CD4-positive, alpha-beta T cell treated with Interleukin-10 for 1 hour (primary cell): Measurements from ENCODE around the gene MEF2D.
A peak's percentile ranks its signal among the peaks of the same experiment; 100 is the strongest.

Experiments
- DNase-seq: peaks from one replicate; pipeline ENCODE4 v3.0.0-alpha.2; 2020

Gene MEF2D

DNA sequence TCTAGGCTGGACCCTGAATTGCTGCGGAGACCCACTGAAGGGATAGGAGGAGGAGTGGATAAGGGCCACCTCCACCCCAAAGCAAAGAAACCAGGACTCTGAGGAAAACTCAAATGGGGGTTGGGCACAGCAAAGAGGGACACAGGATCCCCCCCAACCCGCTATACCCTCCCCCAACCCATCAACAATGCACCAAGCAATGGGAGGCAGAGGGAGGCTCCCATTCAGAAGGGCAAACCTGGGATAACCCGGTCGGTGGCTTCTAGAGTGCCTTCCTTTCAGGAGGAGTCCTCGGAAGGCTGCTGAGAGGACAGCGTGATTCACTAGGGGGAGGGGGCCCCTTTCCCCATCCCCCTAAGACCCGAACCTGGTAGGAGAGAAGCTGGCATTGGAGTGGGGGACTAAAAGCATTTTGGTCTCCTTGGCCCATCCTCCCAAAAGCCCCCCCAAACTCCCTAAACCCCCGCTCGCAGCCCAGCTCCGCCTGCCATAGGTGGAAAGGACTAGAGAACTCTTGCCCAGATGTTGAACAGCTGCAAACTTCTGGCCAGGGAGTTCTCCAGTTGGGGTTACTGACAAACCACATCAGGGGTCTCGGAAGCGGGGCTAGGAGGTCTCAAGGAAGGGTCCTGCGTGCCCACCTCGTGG lies 1.3 kb downstream of the MEF2D start:
- no peak for DNase-seq

DNA sequence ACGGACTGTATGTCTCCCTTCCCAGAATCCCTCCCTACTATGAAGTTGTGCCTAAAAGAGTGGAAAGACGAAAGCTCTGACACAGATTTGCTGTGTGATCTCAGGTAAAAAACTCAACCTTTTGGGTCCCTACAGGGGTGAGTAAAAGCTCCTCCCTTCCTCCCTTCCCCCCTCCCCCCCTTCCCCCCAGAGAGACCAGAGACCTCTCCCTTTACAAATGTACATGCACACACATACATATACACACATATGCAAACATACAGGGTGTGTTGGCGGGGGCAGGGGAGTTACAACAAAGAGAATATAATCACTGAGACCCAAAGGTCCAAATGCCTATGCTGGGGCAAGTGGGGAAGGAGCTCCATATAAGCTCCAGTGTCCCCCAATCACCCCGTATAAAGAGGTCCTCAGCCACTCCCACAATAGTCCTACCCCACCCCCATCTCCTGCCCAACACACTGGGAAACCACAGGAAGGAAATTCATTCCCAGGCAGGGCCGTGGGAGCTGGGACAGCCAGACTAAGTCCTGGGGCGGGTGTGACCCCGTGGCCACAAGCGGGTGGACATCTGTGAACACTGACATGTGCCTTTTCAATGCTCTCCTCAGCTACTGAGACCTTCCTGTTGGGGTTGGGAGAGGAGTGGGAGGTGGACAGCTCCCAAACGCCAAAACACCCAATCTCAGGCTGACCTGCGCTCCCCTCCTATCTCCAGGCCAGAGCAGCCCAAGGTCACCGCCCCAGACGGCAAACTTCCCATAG lies 2.0 kb downstream of the MEF2D start:
- no peak for DNase-seq

DNA sequence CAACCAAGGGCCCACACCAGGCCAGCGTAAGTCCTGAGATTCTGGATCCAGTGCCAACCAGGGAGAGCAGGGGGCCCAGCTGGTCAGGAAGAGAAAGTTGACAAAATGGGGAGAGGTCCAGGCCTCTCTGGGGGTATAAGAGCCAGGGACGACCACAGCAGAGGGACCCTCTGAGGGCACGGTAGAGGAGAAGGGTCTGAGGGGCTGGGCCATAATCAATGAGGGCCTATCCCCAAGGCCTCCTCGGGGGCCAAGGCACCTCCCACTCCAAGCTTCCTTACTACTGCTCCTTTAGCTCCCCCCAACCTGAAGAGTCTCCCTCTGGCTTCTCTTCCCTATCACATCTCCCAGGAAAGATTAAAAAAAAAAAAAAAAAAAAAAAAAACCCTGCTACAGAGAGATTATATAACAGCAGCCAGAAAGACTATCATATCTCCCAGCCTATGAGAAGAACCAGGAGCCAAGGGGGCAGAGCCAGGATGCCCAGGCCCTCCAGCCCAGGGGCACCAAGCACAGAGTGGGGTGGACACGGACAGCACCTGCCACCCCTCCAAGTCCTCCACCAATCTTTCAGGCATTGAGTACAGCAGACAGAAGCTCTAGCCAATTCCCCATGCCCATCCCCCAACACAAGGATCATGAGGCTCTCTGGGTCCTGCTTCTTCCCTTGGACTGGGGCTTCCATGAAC lies 2.7 kb downstream of the MEF2D start:
- DNase-seq: no peak

DNA sequence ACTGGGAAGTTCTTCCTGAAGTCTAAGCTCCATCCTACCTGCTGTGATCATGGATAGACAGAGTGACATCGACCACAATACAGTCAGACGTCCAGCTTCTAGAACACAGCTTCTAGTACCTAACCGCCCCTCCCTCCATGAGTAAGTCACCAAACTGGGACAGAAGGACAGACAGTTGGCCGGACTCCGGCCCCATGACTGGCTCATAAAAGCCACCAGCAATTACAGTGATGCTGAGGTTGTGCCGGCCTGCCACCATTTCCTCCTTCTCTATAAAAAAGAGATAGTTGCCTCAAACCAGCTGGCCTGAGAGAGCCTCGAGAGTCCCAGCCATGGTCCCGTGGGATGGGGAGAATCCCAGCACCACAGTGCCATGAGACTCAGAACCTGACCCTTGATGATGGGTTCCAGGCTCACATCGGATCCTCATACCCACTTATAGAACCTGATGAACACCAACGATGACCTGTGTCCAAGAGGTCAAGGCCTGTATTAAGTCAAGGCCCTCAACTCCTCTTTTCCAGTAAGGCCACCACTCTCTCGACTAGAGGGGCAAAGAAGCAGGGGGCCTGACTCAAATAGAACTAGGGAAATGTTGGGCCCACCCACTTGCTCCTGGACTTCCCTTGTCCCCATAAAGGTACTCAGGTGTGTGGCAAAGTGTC lies 3.4 kb downstream of the MEF2D start:
- DNase-seq: no peak

DNA sequence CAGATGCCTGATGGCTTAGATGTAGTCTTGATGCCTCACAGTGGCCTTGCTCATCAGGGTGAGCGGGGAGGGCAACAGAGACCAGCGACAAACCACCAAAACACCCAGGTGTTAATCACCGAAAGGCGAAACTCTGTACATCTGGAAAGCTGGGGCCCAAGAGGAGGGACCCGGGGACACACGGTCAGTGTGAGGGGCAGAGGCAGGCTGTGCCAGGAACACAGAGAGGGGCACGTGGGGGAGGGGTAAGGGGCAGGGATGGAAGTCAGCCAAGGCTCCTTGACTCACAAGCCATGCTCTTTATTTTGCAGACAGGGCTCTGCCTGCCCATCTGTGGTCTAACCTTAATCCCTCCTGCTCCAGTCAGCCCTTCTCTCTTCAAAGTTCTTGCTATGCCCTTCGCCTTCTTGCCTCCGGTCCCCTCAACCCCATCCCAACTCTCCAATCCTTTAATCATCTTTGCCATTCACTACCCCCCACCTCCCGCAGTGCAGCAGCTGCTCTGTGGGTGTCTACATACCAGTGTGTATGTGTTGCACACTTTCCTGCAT lies 4.3 kb downstream of the MEF2D start:
- DNase-seq: no peak

DNA sequence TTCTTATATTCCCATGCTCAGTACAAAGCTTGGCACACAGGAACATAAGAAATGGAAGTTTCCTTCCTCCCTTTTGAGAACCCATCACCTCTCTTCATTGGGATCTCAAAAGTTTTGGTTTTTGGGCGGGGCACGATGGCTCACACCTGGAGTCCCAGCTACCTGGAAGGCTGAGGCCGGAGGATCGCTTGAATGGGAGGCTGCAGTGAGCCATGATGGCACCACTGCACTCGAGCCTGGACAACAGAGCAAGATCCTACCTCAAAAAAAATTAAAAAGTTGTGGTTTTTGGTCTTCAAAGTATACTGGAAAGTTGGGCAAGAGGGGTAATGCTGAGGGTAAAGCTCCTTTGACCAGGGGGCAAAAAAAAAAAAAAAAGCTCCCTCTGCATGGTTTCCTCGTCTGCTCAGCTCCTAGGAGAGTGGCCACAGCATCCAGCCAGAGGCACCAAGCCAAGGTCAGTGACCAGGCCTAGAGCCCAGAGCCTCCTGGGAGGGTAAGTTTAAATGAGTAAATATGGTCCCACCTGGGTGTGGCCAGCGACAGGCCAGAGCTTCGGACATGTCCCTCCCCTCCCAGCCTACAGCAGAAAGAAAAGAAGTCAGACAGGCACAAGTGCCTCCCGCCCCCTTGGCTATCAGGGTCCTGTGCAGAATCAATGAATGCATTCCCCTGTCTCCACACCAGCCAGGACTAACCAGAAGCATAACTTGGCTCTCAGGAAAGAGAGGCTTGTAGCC lies 5.0 kb downstream of the MEF2D start:
- no peak for DNase-seq

DNA sequence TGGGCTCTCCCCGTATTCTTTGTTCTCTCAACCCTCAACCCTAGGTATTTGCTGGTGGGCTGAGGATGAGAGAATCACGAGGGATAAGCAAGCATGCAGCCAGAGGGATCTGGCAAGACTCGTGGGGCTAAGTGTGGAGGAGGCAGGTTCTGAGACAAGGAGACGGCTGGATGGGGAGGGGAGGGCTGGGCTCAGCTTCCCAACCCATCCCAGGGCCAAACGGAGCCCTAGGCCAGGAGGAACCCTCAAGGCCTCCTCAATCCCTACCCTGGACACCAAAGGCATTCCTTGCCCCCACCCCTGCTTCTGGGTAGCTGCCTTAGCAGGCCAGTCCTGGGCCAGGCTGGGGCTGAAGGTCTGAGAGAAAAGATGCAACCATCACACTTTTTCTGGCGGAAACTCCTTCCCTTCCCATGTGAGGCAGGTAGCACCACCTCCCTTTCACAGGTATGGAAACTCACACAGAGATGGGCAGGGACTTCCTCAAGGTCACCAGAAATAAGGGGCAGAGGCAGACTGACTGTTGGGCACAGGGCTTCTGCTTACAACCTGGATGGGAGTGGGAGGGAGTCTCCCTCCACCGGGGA lies 6.2 kb downstream of the MEF2D start:
- no peak for DNase-seq

DNA sequence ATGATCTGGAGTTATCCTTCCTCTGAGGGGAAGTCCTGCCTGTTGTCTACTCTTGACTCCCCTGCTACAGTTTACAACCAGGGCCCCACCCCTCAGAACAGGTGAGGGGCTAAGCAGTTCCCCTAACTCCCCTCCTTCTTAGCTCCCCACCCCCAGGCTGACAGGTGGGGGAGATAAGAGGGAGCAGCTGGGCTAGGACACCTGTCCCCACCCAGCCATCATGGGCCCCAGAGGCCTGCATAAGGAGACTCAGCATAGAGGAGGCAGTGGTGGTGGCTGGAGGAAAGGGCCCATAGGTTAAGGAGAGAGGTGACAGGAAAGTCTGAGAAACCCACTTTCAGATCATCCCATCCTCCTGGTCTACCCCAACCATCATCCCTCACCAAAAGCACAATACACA lies 6.8 kb downstream of the MEF2D start:
- no peak for DNase-seq

DNA sequence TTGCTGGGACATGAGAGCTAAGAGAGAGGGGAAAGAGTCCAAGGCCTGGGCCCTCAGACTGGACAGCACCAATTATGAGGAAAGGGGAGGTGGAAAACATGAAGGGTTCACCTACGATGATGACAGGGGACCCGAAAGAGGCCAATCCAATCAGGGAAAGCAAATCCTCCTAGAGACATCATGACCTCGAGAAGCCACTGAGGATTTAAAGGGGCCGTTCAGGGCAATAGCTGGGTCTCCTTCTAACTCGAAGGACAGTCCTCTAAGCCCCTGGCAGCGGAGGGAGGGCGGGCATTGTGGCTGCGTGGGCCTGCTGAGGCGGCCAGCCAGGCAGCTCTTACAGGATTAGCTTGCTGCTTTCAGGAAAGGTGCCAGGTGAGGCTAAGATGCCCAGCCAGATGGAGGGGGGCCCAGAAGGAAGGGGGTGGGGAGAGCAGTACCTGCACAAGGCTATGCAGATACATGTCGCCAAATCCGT lies 7.4 kb downstream of the MEF2D start:
- DNase-seq: no peak

DNA sequence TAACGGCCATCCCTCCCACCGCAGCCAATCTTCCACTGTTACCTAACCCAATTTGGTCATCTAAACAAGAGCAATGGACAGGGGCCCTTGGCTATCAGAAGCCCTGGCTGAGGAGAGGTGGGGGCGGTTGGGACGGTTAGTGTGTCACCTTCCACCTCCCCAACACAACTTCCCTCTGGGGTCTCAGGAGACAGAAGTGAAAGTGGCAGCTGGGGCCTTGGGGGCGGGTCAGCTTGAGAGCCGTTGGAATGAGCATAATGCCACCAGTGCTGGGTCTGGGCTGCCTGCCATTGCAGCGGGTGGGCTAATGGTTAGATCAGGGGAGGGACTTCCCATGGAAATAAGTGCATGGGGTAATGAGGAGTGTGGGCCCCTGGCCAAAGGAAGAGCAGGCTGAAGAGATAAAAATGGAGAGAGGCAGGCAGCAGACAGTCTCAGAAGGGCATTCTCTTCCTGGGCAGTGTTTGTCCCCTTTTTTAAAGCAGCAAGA lies 7.9 kb downstream of the MEF2D start:
- DNase-seq: no peak

DNA sequence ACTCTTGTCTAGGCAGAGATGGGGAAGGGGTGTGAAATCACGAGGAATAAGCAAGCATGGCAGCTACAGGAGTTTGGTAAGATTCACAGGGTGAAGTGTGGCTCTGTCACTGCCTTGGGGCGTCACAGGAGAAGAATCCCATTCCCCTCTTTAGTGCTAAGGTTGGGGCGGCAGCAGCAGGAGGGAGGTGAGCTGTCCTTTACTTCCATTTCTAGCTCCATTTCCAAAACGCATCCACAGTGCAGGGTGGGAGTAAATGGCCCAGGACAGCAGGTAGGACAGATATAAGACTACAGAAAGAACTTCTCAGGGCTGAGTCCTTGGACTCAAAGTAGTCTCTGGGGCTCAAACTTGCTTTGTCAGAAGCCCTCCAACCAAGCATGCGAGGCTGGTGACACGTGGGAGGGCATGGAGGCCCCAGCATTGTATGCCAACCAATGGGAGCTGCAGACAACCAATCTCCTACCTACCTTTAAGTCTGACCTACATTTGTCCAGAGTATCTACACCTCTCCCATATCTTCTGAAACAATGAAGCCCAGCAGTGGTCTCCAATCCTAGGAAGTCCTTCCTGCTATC lies 8.5 kb downstream of the MEF2D start:
- DNase-seq: no peak

DNA sequence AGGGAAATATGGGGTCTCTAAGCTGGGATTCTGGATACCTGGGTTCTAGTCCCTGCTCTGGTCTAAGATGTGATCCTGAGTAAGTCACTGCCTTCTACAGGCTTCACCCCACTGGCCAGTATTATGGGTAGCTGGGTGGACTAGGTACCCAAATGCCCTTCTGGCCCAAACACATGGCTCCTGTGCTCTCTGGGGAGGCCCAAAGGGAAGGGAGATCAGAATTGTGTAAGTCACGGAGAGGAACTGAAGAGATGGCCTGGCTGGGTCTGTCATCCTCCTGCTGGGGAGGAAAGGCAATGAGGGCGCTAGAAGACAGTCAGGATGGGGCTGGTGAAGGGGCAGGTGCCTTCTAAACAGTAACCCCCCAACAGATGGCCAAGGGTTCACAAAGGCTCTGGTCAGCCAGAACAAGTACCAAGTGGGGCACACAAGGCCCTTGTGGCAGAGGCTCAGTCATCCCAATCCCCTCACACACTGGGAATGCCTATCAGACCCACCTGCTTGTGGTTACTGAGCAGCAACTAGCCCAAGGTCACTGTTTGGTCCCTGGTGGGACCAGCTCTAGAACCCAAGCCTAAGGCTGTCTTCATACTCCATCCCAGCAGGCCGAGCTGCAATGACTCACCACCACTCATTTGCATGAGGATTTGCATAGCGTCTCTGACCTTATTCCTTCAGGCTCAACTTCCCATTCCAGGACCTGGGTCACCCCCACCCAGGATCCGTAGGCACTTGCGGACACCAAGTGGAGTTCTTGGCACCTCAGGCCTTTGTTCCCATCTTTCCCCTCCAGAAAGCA lies 9.2 kb downstream of the MEF2D start:
- DNase-seq: no peak

DNA sequence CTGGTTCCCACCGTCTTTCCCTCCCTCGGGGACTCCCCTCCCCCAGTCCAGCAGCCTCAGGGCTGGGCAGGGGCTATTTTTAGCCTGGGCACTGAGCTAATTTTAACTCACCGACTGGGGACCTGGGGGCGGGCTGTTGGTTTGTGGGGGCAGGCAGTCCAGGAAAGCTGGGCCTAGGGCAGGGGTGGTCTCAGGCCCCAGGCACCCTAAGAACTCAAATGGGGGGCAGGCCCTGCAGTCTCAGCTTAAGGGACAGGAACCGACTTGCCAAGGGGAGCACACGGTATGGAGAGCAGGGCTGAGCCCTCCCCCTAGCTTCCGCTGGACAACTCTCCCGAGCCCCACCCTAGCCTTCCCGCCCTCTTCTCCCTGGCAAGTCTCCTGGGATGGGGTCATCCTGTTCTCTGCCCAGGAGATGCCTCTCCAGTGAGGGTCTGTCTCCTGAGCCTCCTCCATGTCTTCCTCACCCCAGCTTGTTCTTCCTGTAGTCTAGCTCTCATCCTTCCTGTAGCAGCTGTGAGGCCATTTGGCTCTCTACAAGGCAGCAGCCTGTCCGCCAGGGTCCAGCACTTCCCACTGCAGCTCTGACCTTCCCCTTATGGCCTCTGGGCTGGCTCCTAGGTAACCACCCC lies 10.1 kb downstream of the MEF2D start:
- no peak for DNase-seq

DNA sequence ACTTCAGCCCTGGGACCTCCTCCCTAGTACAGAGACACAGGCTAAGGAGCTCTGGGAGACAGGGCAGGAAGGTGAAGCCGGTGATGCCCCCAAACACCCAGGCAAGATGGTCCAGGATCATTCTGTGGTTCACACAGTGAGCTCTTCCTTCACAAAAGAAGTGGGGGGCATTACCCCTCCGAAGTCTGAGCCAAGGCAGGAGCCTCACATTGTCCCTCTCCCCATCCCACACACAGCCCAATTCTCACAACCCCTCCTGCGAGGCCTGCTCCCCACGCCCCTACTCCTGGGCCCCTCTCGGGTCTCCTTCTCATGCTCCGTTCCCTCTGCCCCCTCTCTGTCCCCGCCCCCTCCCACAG lies 10.7 kb downstream of the MEF2D start:
- DNase-seq: no peak

DNA sequence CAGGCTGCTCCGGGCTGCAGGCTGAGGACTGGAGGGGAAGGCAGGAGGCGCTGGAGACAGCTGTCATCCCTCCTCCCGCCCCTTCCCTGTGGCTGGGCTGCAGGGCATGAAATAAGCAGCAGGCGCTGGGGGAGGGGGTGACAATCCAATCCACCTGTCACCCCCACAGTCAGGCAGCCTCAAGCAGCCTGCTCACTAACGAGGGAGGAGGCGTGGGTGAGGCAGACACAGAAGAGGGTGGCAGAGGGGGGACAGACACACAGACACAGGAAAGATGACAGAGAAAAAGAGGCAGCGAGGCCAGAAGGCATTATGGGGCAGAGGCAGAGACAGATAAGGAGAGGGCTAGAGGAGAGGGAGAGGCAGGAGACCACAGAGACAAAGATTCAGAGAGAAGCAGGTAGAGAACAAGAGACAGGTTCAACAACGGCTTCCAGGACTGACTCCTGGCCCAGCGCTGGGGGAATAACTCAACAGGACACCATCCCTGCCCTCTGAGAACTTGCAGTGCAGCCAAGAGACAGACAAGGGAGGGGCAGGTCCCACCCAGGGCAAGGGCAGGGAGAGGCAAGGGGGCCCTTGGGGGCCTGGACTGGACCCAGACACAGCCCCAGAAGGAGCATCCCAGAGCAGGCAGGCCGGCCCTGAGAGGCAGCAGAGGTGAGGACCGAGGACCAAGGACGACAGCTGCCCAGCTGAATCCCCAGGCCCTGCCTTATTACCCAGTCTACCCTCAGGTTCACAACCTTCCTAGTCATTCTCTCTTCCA lies 11.2 kb downstream of the MEF2D start:
- DNase-seq: peak; percentile 51

DNA sequence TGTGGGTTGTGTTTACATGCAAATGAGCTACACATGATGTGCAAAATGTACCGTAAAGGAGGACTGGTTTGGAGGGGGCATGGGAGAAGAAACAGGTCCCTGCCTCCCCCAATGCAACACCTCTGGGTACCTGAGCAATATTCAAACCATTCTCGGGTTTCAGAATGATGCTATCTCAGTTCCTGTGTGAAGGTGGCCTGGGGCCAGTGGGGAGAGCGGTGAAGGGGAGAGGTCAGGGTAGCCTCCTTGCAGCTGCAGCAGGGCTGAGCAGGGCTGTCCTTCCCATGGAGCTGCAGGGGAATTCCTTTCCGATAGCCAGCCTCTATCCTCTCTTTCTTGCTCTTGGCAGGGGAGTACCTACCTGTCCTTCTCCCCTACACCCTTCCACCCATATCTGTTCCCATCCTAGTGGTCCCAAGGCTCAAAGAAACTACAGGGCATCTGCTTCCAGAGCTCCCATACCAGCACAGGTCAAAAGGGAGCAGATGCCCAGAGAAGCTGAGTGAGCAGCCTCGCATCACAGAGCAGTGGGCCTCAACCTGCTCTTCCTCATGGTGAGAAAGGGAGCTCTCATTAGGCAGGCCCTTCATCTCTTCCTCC lies 11.9 kb downstream of the MEF2D start:
- peak; percentile 38 for DNase-seq

DNA sequence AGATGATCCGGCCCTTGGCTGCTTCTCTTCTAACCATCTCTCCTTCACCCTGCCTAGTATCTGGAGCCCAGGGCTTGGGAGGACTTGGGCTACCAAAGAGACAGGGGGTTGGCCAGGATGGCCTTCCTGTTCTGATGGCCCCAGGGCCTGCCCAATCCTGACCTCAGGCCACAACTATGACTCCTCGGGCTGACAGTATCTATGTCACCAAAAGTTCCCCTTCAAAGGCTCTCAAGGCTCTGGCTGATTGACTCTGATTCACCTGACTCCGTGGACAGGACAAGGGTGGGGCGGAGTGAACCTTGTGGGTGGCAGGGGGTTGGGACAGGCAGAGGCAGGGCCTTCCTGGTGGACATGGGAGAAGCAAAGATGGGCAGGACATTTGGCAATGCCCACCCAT lies 12.7 kb downstream of the MEF2D start:
- DNase-seq: no peak

DNA sequence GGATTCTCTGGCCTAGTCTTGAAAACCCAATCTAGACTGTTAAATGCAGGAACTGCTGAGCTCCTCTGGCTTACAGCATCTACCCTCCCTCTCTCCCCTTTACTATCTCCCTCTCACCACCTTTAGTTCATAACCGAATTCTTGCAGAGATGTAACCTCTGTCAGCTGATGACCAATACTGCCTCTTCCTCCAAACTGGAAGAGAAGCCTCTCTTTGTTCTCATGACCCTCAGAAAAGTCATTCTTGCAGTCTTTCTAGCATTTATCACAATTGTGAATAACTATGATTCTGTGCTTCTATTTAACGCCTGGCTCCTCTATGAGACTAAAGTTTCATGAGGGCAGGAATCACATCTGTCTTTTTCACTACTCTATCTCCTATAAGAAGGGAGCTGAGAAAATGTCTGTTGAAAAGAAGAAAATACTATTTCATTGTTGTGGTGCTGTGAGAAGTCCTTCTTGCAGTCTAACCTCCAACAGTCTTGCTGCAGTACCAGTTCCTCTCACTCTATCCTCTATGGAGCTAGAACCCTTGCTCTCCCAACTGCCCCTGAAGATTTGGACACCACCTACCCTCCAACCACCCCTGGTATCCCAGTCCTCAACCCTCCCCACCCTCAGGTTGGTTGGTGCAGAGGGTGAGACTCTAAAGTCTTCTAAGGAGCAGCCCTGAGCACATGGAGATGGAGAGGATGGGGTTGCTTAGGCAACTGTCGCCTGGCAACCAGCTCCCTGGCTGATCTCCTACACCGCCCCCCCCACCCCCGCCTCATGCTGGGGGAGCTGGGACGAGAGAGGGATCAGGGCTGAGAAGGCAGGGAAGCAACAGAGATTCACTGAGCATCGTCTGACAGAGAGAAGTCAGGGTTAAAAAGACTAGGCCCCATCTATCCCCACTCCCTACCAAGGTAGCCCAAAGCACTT lies 13.9 kb downstream of the MEF2D start:
- no peak for DNase-seq
